GM20000 (cell line): ENCODE data around the gene CCDC201.

Experiments
- DNase-seq: peaks from one replicate; pipeline ENCODE4 v3.0.0; 2012; ENCODE audit warnings: low spot score
- TF ChIP-seq, protein P1 (sequence below): IDR thresholded peaks from 2 replicates; pipeline ENCODE4 v1.5.1; 2012; ENCODE audit warnings: mild to moderate bottlenecking, control low read depth; ENCODE audit errors: extremely low read depth, missing control alignments

The CCDC201 gene

DNA sequence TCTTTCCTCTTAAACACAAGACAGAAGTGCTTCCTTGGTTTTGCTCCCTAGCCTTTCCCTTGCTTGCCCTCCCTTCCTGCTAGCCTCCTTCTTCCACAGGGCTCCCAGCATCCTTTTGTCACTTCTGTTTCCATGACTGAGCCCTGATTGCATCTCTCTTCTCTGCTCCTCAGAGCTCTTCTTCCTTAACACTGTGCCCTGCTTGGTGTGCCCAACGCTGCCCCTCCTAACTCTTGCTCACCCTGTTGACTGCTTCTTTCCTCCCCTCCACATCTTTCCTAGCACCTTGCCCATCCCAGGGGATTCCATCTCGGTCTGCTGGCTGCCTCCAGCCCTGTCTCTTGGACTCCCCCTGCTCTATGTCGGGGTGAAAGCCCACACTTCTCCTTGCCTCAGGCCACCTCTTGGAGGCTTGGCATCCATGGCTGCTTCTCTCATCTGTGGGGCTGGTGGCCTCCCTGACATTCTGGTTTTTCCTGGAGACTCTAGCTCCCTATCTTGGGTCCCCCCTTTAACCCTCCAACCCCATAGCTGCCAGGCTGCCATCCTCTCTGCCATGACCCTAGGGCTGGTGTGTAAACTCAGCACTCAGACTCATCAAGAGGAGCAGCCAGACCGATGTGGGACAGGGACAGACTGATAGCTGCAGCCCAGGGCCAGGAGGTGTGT is 21.2 kb upstream of the CCDC201 start:
- TF ChIP-seq, protein P1, sequence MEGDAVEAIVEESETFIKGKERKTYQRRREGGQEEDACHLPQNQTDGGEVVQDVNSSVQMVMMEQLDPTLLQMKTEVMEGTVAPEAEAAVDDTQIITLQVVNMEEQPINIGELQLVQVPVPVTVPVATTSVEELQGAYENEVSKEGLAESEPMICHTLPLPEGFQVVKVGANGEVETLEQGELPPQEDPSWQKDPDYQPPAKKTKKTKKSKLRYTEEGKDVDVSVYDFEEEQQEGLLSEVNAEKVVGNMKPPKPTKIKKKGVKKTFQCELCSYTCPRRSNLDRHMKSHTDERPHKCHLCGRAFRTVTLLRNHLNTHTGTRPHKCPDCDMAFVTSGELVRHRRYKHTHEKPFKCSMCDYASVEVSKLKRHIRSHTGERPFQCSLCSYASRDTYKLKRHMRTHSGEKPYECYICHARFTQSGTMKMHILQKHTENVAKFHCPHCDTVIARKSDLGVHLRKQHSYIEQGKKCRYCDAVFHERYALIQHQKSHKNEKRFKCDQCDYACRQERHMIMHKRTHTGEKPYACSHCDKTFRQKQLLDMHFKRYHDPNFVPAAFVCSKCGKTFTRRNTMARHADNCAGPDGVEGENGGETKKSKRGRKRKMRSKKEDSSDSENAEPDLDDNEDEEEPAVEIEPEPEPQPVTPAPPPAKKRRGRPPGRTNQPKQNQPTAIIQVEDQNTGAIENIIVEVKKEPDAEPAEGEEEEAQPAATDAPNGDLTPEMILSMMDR = no peak
- no peak for DNase-seq

DNA sequence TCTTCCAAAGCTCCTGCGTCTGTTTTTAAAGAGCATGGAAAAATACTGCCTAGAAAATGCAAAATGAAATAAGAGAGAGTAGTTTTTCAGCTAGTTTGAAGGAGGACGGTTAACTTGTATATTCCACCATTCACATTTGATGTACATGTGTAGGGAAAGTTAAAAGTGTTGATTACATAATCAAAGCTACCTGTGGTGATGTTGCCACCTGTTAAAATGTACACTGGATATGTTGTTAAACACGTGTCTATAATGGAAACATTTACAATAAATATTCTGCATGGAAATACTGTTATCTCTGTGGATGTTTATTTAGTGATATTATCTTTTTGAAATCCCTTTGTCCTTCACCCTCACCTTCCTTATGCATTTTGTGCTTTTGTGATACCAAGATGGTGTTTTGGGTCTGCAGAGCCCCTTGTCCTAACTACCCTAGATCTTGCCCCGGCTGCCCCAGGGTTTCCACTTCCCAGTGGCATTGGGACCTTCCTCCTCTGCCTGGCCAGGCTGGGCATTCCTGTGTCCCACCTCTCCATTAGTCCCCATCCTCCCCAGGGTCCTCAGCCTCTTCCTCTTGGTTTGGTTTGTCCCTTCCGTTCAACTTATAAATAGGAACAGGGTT is 20.6 kb upstream of the CCDC201 start:
- TF ChIP-seq, protein P1 = no peak
- no peak for DNase-seq

DNA sequence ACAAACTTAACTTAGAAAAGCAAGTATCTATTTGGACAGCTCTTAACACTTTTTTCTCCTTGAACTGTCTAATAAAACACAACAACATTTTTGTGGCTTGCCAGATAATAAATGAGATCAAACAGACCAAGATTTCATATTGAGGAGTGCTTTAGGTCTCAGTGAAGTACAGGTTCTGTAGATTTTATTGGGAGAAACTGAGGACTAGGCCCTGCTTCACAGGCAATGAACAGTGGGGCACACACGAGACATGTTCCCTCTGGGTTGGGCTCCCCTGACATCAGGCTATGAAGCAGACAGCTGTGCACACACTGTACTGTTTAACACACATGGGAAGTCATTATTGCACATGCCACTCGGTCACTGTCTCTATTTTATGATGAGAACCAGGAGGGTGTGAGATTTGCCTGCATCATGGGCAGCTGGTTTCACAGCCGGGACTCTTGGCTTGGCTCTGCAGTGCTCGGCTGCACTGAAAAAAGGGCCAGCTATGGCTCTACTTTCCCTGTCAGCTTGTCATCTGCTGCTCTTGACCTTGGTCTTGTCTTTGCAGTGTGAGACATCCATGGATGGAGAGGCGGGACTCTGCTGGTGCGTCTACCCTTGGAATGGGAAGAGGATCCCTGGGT is 19.6 kb upstream of the CCDC201 start:
- DNase-seq = no peak
- TF ChIP-seq, protein P1 = no peak

DNA sequence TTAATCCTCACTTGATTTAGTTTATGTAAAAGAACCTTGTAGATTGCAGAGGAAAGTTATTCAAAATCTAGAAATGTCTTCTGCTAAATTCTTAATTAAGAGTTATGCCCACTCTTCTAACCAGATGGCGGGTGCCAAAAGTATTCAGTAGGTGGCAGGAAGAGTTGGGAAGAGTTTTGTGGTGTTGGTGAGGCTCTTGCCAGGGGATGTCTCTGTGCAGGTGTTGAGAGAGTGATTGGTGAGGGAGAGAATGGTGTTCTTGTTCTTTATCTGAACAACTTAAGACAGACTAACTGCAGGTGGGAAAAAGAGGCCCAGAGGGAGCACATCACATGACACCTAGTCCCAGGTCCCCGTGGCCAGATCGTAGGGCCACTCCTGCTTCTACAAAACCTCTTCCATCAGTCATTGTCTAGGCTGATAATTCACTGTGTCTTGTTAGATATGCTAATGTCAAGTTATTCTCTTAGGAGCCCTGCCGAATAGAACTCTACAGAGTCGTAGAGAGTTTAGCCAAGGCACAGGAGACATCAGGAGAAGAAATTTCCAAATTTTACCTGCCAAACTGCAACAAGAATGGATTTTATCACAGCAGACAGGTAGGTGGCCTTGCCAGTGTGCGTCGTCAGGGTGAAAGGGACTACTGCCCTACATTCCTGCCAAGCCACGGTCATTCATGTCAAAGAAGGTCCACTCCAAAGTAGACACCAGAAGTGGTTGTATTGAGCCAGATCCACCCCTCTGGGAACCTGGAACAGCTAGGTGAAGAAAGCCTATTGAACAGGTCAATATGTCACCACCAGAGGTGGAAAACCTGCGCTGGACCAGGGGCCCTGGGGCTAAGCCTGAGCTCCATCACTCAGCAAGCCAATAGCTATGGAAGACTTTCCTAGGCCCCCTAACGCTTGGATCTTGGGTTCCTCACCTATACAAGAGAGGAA is 18.9 kb upstream of the CCDC201 start:
- DNase-seq = no peak
- TF ChIP-seq, protein P1 = no peak

GRCh38 chr7:45890902-45891461 is 18.1 kb upstream of the CCDC201 start:
- TF ChIP-seq, protein P1 = peak; percentile 20
- DNase-seq = peak; percentile 49

- DNase-seq = no peak
- TF ChIP-seq, protein P1 = no peak
These were observed 17.4 kb upstream of the CCDC201 start for GRCh38 chr7:45890125-45890901.
